Sigmoid colon (tissue), 7 donors: Measurements from ENCODE around the gene ATP10A. TPM values are rescaled to one million over a fixed set of nuclear protein-coding genes. Genes with fewer than 3 reads are reported as not detected.

Source experiments
- DNase-seq: peaks from one replicate; pipeline ENCODE4 v3.0.0-alpha.2; 2019
- H3K27ac ChIP-seq, 4 donors: fragments of 200-600 bp; sonication (generic); one replicate each; pipeline ENCODE4 v1.5.1; 2016 to 2019; ENCODE audit warnings: mild to moderate bottlenecking in 1 of 4
- H3K27me3 ChIP-seq, 3 donors: fragments of 200-600 bp; sonication (generic); one replicate each; pipeline ENCODE4 v1.5.1; 2019; ENCODE audit warnings: mild to moderate bottlenecking in 1 of 3
- H3K36me3 ChIP-seq, 4 donors: fragments of 200-600 bp; sonication (generic); one replicate each; pipeline ENCODE4 v1.5.1; 2016 to 2019
- H3K4me1 ChIP-seq, 4 donors: fragments of 200-600 bp; sonication (generic); one replicate each; pipeline ENCODE4 v1.5.1; 2017 to 2019
- H3K4me3 ChIP-seq, 4 donors: fragments of 200-600 bp; sonication (generic); one replicate each; pipeline ENCODE4 v1.5.1; 2017 to 2019; ENCODE audit warnings: mild to moderate bottlenecking in 2 of 4, moderate library complexity in 1 of 4
- H3K9me3 ChIP-seq, 4 donors: fragments of 200-600 bp in 3 of 4; sonication (generic) in 3 of 4; one replicate each; pipeline versions ENCODE4 v1.5.1 to v1.6.1; 2013 to 2019
- CTCF ChIP-seq, 4 experiments: fragments of 450-650 bp in 3 of 4; fragments of 200-600 bp in 1 of 4; IDR thresholded peaks; one replicate each; pipeline ENCODE4 v1.5.1; 2016 to 2019; ENCODE audit warnings: antibody characterized with exemption in 4 of 4, mild to moderate bottlenecking in 3 of 4, moderate library complexity in 2 of 4
- EP300 ChIP-seq, 4 donors: sonication (generic); formaldehyde crosslinking; IDR thresholded peaks; one replicate each; pipeline ENCODE4 v1.6.1; 2017; ENCODE audit warnings: antibody characterized with exemption in 4 of 4
- POLR2A ChIP-seq, 2 donors: fragments of 450-650 bp; IDR thresholded peaks; one replicate each; pipeline ENCODE4 v1.6.1; 2016; ENCODE audit warnings: antibody characterized with exemption in 2 of 2, mild to moderate bottlenecking in 2 of 2, moderate library complexity in 2 of 2
- POLR2AphosphoS5 ChIP-seq, 4 donors: sonication (generic); formaldehyde crosslinking; IDR thresholded peaks; one replicate each; pipeline ENCODE4 v1.6.1; 2017; ENCODE audit warnings: antibody characterized with exemption in 4 of 4
- WGBS, 2 donors: extraction: QIAGEN DNeasy Blood & Tissue Kit; methylation state at CpG; one replicate each; pipeline ENCODE4 v1.1.7; 2013; 5-methylcytosine and 5-hydroxymethylcytosine counted together
- intact Hi-C: fragments of 100-400 bp; cut with DNase I; formaldehyde crosslinking; loops from one replicate; pipeline ENCODE4 v1.15.1; 2023
- polyA plus RNA-seq, 3 donors: library from polyadenylated mRNA; stranded (reverse); fragments of 200-250 nt; gene quantifications; one replicate each; pipeline ENCODE4 v1.2.3, GENCODE V29; 2013
- total RNA-seq, 4 donors: library from RNA; depleted of rRNA; stranded (reverse); fragments of >200 nt; gene quantifications; one replicate each; pipeline ENCODE4 v1.1.0, GENCODE V29; 2016
- donor health status: healthy with polysubstance abuse.
- donor health status: Bipolar disorder and iron deficiency.
- donor health status: healthy.

The ATP10A gene
- total and polyA plus RNA-seq, 7 donors: 0.23 to 7.7 (median 2.9) TPM

GRCh38 chr15:25874379-25874778 is 11.3 kb upstream of the ATP10A start:
- H3K27me3 ChIP-seq: no peaks in the 10 kb centered on the region
- no peaks in the 10 kb centered on the region for H3K36me3 ChIP-seq
- DNase-seq: no peak
- no peak overlapping the region for H3K4me3 ChIP-seq
- peaks cover 0 to 10% (median 9%) of the 10 kb centered on the region in 4 donors for H3K4me1 ChIP-seq
- H3K9me3 ChIP-seq: no peaks in the 10 kb centered on the region
- H3K27ac ChIP-seq: no peak overlapping the region
- intact Hi-C loops: no loop called here
- TF ChIP-seq CTCF (IDR thresholded peaks at IDR 0.05) (no peak), POLR2AphosphoS5 (IDR thresholded peaks at IDR 0.05) (no peak), POLR2A (IDR thresholded peaks at IDR 0.05) (no peak), EP300 (IDR thresholded peaks at IDR 0.05) (no peak)

GRCh38 chr15:25871403-25871802 is 8.3 kb upstream of the ATP10A start:
- peaks cover 0 to 2% (median under 1%) of the 10 kb centered on the region in 4 donors for H3K4me1 ChIP-seq
- no peak overlapping the region for H3K27ac ChIP-seq
- intact Hi-C loops: no loop called here
- TF ChIP-seq POLR2A (IDR thresholded peaks at IDR 0.05) (no peak), EP300 (IDR thresholded peaks at IDR 0.05) (no peak), POLR2AphosphoS5 (IDR thresholded peaks at IDR 0.05) (no peak), CTCF (IDR thresholded peaks at IDR 0.05) (no peak)
- H3K4me3 ChIP-seq: no peak overlapping the region
- no peak for DNase-seq
- no peaks in the 10 kb centered on the region for H3K9me3 ChIP-seq
- H3K36me3 ChIP-seq: no peaks in the 10 kb centered on the region
- no peaks in the 10 kb centered on the region for H3K27me3 ChIP-seq

GRCh38 chr15:25870938-25871337 is 7.8 kb upstream of the ATP10A start:
- no peak overlapping the region for H3K4me3 ChIP-seq
- no peak for DNase-seq
- H3K27ac ChIP-seq: no peak overlapping the region
- no peaks in the 10 kb centered on the region for H3K4me1 ChIP-seq
- TF ChIP-seq EP300 (IDR thresholded peaks at IDR 0.05): no peak
- TF ChIP-seq POLR2A (IDR thresholded peaks at IDR 0.05): no peak
- TF ChIP-seq POLR2AphosphoS5 (IDR thresholded peaks at IDR 0.05): no peak
- TF ChIP-seq CTCF (IDR thresholded peaks at IDR 0.05): no peak
- H3K9me3 ChIP-seq: no peaks in the 10 kb centered on the region
- H3K27me3 ChIP-seq: no peaks in the 10 kb centered on the region
- no peaks in the 10 kb centered on the region for H3K36me3 ChIP-seq
- intact Hi-C loops: no loop called here
- WGBS, 2 donors: 85 to 93% methylated on average over 2 of the region's 2 CpGs

GRCh38 chr15:25869701-25870100 is 6.6 kb upstream of the ATP10A start:
- 54 to 75% methylated on average over 8 of the region's 8 CpGs for WGBS, 2 donors

More at GRCh38 chr15:25869701-25870100, 6.6 kb upstream of the ATP10A start:
- DNase-seq: no peak
- Histone ChIP-seq H3K36me3 (no peaks in the 10 kb centered on the region), H3K4me3 (no peak overlapping the region), H3K9me3 (no peaks in the 10 kb centered on the region), H3K27ac (no peak overlapping the region), H3K4me1 (no peaks in the 10 kb centered on the region), H3K27me3 (no peaks in the 10 kb centered on the region)
- intact Hi-C loops: loop anchor here (10.0 kb wide), 1 partner anchor 195 kb away; no protein-coding TSS in a partner anchor
- no peak for TF ChIP-seq POLR2AphosphoS5 (IDR thresholded peaks at IDR 0.05)
- TF ChIP-seq CTCF (IDR thresholded peaks at IDR 0.05): no peak
- no peak for TF ChIP-seq POLR2A (IDR thresholded peaks at IDR 0.05)
- no peak for TF ChIP-seq EP300 (IDR thresholded peaks at IDR 0.05)
